CD14-positive monocyte (primary cell): ENCODE data around the gene EP400. TPM values are rescaled to one million over a fixed set of nuclear protein-coding genes. Genes with fewer than 3 reads are reported as not detected.
A peak's percentile ranks its signal among the peaks of the same experiment; 100 is the strongest.

Experiments
- DNase-seq, 3 donors: peaks; one replicate each; pipeline ENCODE4 v3.0.0-alpha.2; 2011 to 2022
- H2AFZ ChIP-seq: 2 replicates; pipeline ENCODE4 v1.6.0; 2012; ENCODE audit warnings: mild to moderate bottlenecking, low read depth, low read length, inconsistent platforms; ENCODE audit not compliant: insufficient read depth, poor library complexity, severe bottlenecking
- H3K27ac ChIP-seq, 2 donors: 1 replicate in 1 of 2; 2 replicates in 1 of 2; pipeline ENCODE4 v1.5.1; 2012 to 2013; ENCODE audit warnings: low read length in 2 of 2, control low read depth in 1 of 2, inconsistent platforms in 1 of 2, low read depth in 1 of 2, mild to moderate bottlenecking in 1 of 2
- H3K27me3 ChIP-seq, 2 donors: one replicate each; pipeline versions ENCODE4 v1.6.0 to v1.6.1; 2011 to 2013; ENCODE audit warnings: low read length in 2 of 2; ENCODE audit not compliant: control insufficient read depth in 2 of 2, insufficient read depth in 2 of 2
- H3K36me3 ChIP-seq, 2 donors: replicated peaks in 1 of 2; 1 replicate in 1 of 2; 2 replicates in 1 of 2; pipeline versions ENCODE4 v1.5.1 to v1.6.1; 2012 to 2013; ENCODE audit warnings: low read length in 2 of 2, control low read depth in 1 of 2, inconsistent platforms in 1 of 2, mild to moderate bottlenecking in 1 of 2; ENCODE audit not compliant: insufficient read depth in 2 of 2, control insufficient read depth in 1 of 2
- H3K4me1 ChIP-seq, 2 donors: 1 replicate in 1 of 2; 2 replicates in 1 of 2; pipeline versions ENCODE4 v1.5.1 to v1.6.1; 2012 to 2013; ENCODE audit warnings: low read length in 2 of 2, control low read depth in 1 of 2, inconsistent platforms in 1 of 2, mild to moderate bottlenecking in 1 of 2, moderate library complexity in 1 of 2; ENCODE audit not compliant: insufficient read depth in 2 of 2, control insufficient read depth in 1 of 2
- H3K4me2 ChIP-seq: replicated peaks from 2 replicates; pipeline ENCODE3; 2012; ENCODE audit warnings: low read length, moderate library complexity, mild to moderate bottlenecking; ENCODE audit not compliant: poor library complexity, severe bottlenecking; ENCODE audit errors: extremely low read depth
- H3K4me3 ChIP-seq, 3 experiments: fragments of 200-600 bp in 1 of 3; sonication (generic) in 1 of 3; replicated peaks in 1 of 3; 1 replicate in 2 of 3; 2 replicates in 1 of 3; pipeline ENCODE4 v1.5.1; 2011 to 2013; ENCODE audit warnings: low read length in 3 of 3, mild to moderate bottlenecking in 3 of 3, control low read depth in 2 of 3, low read depth in 2 of 3, inconsistent platforms in 1 of 3, moderate library complexity in 1 of 3
- H3K79me2 ChIP-seq: 2 replicates; pipeline ENCODE4 v1.6.0; 2012; ENCODE audit warnings: mild to moderate bottlenecking, control low read depth, inconsistent platforms, low read length, moderate library complexity; ENCODE audit not compliant: insufficient read depth
- H3K9ac ChIP-seq: 2 replicates; pipeline ENCODE4 v1.6.0; 2017; ENCODE audit warnings: low read length, mild to moderate bottlenecking; ENCODE audit not compliant: insufficient read depth, poor library complexity, severe bottlenecking
- H3K9me3 ChIP-seq, 2 donors: replicated peaks in 1 of 2; 1 replicate in 1 of 2; 2 replicates in 1 of 2; pipeline versions ENCODE4 v1.5.1 to v1.6.1; 2012 to 2013; ENCODE audit warnings: low read length in 2 of 2, control low read depth in 1 of 2; ENCODE audit not compliant: control insufficient read depth in 1 of 2, insufficient read depth in 1 of 2
- H4K20me1 ChIP-seq: 2 replicates; pipeline ENCODE4 v1.6.0; 2012; ENCODE audit warnings: mild to moderate bottlenecking, low read length, control low read depth, moderate library complexity; ENCODE audit not compliant: insufficient read depth
- H3K27ac Mint-ChIP-seq, 7 donors: one replicate each; pipeline ENCODE4 v1.8.0; 2020; ENCODE audit warnings: mild to moderate bottlenecking in 7 of 7, mixed read lengths in 7 of 7, moderate library complexity in 6 of 7, inconsistent platforms in 2 of 7
- H3K27me3 Mint-ChIP-seq, 3 donors: one replicate each; pipeline ENCODE4 v1.8.0; 2021 to 2022; ENCODE audit warnings: low read depth in 3 of 3, mild to moderate bottlenecking in 3 of 3, mixed read lengths in 3 of 3, moderate library complexity in 3 of 3, inconsistent platforms in 1 of 3
- H3K36me3 Mint-ChIP-seq, 2 donors: one replicate each; pipeline ENCODE4 v1.8.0; 2020; ENCODE audit warnings: mixed read lengths in 2 of 2, inconsistent platforms in 1 of 2, mild to moderate bottlenecking in 1 of 2
- H3K4me1 Mint-ChIP-seq: one replicate; pipeline ENCODE4 v1.8.0; 2020; ENCODE audit warnings: mild to moderate bottlenecking, mixed read lengths
- H3K4me3 Mint-ChIP-seq, 2 donors: one replicate each; pipeline ENCODE4 v1.8.0; 2020; ENCODE audit warnings: mild to moderate bottlenecking in 2 of 2, mixed read lengths in 2 of 2, moderate library complexity in 1 of 2
- H3K9me3 Mint-ChIP-seq, 7 donors: one replicate each; pipeline ENCODE4 v1.8.0; 2020 to 2022; ENCODE audit warnings: mixed read lengths in 7 of 7, mild to moderate bottlenecking in 6 of 7, moderate library complexity in 6 of 7, inconsistent platforms in 2 of 7
- CTCF ChIP-seq: fragments of 200-600 bp; IDR thresholded peaks from one replicate; pipeline ENCODE4 v1.8.0; 2022; ENCODE audit warnings: antibody characterized with exemption, mild to moderate bottlenecking
- WGBS: methylation state at CpG from one replicate; pipeline ENCODE4 v1.1.5; 2013; ENCODE audit warnings: missing lambda C conversion rate; ENCODE audit not compliant: insufficient coverage; 5-methylcytosine and 5-hydroxymethylcytosine counted together
- intact Hi-C, 2 donors: fragments of 100-400 bp; cut with micrococcal nuclease; formaldehyde crosslinking; loops; one replicate each; pipeline versions ENCODE4 v1.15.0 to v1.15.1; 2023
- polyA plus RNA-seq, 3 donors: library from polyadenylated mRNA; depleted of rRNA in 1 of 3; unstranded in 2 of 3; stranded (reverse) in 1 of 3; fragments of 300-500 nt in 2 of 3; fragments of >200 nt in 1 of 3; fragmentation: Illumina TruSeq in 2 of 3; gene quantifications; 1 replicate in 2 of 3; 2 replicates in 1 of 3; pipeline ENCODE4 v1.2.3, GENCODE V29; 2012 to 2021

Gene EP400
- polyA plus RNA-seq, 3 donors, result 0.65 to 12.1 (median 0.81) TPM

GRCh38 chr12:132076711-132077110, 127.0 kb downstream of the EP400 start:
- 100% methylated on average over 7 of the region's 10 CpGs for WGBS

GRCh38 chr12:132077322-132078100, 127.8 kb downstream of the EP400 start:
- Histone ChIP-seq H4K20me1 (no peaks in the 10 kb centered on the region), H3K4me3 (no peak overlapping the region), H3K4me2 (no peak overlapping the region), H3K9me3 (no peaks in the 10 kb centered on the region), H3K27ac (no peak overlapping the region), H2AFZ (no peak overlapping the region), H3K79me2 (no peaks in the 10 kb centered on the region), H3K9ac (no peak overlapping the region), H3K27me3 (no peaks in the 10 kb centered on the region), H3K36me3 (peaks cover 52 to 81% of the 10 kb centered on the region in 2 donors), H3K4me1 (no peaks in the 10 kb centered on the region)
- Mint-ChIP-seq H3K27ac (peak overlapping the region in 1 of 7 donors; percentile 35), H3K4me1 (no peaks in the 10 kb centered on the region), H3K4me3 (no peak overlapping the region), H3K36me3 (peaks cover 56 to 76% of the 10 kb centered on the region in 2 donors), H3K27me3 (peaks cover 0 to 2% (median 0%) of the 10 kb centered on the region in 3 donors), H3K9me3 (no peaks in the 10 kb centered on the region)
- TF ChIP-seq CTCF, result no peak
- intact Hi-C loops, result no loop called here
- WGBS, result 98% methylated on average over 22 of the region's 29 CpGs
- DNase-seq, result no peak

More at GRCh38 chr12:132076711-132077110, 127.0 kb downstream of the EP400 start:
- peaks cover 57 to 89% of the 10 kb centered on the region in 2 donors for H3K36me3 ChIP-seq
- H2AFZ ChIP-seq, result no peak overlapping the region
- intact Hi-C loops, result no loop called here
- H3K9me3 ChIP-seq, result no peaks in the 10 kb centered on the region
- H3K4me3 ChIP-seq, result no peak overlapping the region
- no peaks in the 10 kb centered on the region for H3K4me1 ChIP-seq
- no peak overlapping the region for H3K27ac ChIP-seq
- no peaks in the 10 kb centered on the region for H4K20me1 ChIP-seq
- H3K27me3 ChIP-seq, result no peaks in the 10 kb centered on the region
- no peaks in the 10 kb centered on the region for H3K79me2 ChIP-seq
- DNase-seq, result no peak
- no peak overlapping the region for H3K9ac ChIP-seq
- no peaks in the 10 kb centered on the region for H3K4me1 Mint-ChIP-seq
- H3K27ac Mint-ChIP-seq, result peak overlapping the region in 1 of 7 donors; percentile 59
- H3K9me3 Mint-ChIP-seq, result no peaks in the 10 kb centered on the region
- no peak overlapping the region for H3K4me3 Mint-ChIP-seq
- H3K4me2 ChIP-seq, result no peak overlapping the region
- H3K27me3 Mint-ChIP-seq, result peaks cover 0 to 2% (median 0%) of the 10 kb centered on the region in 3 donors
- no peak for TF ChIP-seq CTCF
- peaks cover 64 to 83% of the 10 kb centered on the region in 2 donors for H3K36me3 Mint-ChIP-seq
